T-helper 1 cell treated with Interleukin-12 subunit alpha and Interleukin-12 subunit beta and Interleukin-4 antibody, amounts not matched to agents 30 ng/mL and 1 ng/mL, for 36 hours (primary cell): ENCODE results near the gene LYZL6. TPM values are rescaled to one million over a fixed set of nuclear protein-coding genes. Genes with fewer than 3 reads are reported as not detected.

Experiments
- intact Hi-C: fragments of 100-400 bp; cut with micrococcal nuclease; formaldehyde crosslinking; loops from one replicate; pipeline ENCODE4 v1.15.1; 2024
- total RNA-seq: library from RNA; stranded (reverse); gene quantifications from 2 replicates; pipeline ENCODE4 v1.2.3, GENCODE V29; 2022

Gene LYZL6
- total RNA-seq, 1 donor from 2014 or later, result not detected

DNA sequence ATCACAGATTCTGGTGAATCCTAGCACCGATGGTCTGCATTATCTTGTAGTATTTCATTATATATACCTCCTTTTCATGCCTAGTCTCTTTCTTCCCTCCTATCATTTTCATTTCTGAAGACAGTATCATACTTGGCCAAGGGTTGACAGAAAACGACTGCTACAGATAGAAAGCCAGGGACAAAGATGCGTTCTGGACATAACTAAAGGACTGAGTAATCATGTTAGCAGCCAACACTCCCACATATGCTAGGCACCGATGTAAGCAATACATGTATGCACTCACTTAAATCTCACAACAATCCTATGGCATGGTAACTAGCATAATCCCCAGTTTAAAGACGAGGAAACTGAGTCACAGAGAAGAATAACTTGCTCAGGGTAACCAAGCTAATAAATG, 35.8 kb downstream of the LYZL6 start:
- intact Hi-C loops, result no loop called here

DNA sequence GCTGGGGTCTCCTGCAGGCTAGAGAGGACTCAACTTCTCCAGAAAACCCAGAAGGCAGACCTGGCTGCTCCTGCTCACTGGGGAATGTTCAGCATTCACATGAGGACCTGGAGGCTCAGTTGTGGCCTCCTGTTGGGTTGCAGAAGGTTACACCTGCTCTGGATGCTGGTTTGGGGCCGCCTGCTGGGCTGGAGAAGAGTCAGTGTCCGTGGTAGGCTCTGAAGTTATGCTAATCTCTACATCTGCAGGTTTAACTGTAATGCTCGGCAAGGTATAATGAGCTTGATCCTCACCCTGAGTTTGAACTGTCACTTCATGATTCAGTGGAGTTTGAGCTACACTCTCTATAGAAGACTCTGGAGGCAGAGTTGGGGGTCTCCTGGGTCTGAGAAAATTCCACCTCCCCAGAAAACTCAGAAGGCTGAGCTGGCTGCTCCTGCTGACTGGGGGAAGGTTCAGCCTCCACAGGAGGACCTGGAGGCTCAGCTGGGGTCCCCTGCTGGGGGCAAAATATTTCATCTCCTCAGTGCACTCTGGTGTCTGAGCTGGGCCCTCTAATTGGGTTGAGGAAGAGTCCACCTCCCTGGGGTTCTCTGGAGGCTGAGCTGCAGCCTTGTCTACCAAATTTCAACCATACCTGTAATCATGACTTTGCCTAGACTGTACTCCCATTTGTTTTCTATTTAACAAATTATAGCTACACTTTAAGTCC, 36.4 kb downstream of the LYZL6 start:
- intact Hi-C loops, result no loop called here

DNA sequence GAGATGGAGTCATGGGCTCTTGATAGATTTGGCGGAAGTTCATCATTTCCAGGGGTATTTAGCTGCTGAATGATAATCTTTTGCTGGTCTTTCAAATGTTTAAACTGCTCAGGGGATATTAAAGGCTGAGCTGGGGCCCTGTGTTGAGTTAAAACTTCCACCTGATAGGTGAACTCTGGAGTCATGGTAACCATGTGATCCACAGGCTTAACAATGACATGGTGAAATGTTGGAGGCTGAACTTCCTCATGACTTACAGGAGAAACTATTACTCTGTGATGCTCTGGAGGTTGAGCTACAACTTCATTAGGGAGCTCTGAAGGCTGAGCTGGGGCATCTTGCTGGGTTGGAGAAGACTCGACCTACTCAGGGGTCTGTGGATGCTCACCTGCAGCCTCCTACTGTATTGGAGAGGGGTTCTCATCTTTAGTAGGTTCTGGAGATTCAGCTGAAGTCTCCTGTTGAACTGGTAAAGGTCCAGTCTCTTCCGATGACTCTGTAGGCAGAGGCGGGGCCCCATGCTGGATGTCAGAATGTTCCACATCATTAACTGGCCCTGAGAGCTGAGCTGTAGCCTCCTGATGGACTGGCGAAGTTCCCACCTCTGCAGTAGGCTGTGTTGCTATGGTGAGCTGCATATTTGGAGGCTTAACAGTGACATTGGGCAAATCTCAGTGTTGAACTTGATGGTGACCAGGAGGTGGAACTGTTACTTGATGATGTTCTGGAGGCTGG, 37.2 kb downstream of the LYZL6 start:
- intact Hi-C loops, result no loop called here

DNA sequence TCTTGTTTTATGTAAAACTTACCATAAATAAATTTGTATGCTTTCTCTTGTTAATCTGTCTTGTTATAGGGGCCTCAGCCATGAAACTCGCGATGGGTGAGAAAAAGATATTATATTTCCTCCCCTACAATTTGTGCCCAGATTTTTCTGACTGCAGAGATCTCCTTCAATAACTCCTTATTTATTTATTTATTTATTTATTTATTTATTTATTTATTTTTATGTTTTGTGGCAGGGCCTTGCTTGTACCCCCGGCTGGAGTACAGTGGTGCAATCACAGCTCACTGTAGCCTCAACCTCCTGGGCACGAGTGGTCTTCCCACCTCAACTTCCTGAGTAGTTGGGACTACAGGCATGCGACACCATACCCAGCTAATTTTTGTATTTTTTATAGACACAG, 40.1 kb downstream of the LYZL6 start:
- intact Hi-C loops, result no loop called here

DNA sequence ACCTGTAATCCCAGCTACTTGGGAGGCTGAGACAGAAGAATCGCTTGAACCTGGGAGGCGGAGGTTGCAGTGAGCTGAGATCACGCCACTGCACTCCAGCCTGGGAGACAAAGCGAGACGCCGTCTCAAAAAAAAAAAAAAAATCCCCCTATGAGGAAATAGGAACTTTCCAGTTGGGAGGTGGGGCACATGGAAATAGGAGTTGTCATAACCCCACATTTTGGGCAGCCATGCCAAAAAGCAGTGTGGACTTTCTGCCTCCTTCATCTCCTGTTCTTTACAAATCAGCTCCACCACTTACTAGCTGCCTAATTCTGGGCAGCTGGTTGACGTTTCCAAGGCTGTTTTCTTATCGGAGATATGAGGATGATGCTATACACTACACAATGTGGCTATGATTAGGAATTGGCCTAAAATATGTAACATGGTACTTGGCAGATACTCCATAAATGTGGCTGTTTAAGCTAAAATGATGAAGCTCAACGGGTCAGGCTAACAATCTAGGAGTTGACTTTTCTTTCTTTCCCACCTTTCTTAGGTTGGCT, 41.8 kb downstream of the LYZL6 start:
- intact Hi-C loops, result no loop called here

DNA sequence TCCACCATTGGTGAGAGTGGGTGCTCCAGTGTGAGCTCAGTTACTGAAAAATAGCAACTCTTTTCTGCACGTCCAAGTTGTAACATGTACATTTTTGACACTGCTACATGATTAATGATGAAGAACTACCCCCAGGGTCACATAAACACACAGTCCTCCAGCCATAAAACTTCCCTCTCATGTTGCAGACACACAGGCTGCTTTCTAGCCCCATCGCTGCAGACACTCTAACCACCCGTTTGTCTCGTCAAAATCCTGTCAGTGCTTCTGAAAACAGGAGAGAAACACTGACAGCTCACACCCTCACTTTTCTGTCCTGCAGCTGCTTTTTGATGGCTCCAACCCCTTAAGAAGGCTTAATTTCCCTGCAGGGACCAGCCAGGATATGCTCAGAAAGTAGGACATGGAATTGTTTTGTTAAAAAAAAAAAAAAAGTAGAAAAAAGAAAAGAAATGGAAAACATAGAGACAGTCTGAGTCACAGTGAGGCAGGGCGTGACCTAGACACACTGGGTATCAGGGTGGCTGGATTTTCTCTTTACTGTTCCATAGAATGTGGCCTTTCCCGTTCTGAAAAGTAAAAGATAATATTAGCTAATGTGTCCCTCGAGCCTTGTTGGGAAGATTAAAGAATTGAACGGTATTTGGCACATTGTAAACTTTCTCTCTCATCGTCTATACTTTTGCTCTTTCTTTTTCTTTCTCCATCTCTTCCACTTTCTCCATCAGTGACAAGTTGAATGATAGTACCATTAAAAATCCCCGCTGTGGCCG, 42.6 kb downstream of the LYZL6 start:
- intact Hi-C loops, result no loop called here

DNA sequence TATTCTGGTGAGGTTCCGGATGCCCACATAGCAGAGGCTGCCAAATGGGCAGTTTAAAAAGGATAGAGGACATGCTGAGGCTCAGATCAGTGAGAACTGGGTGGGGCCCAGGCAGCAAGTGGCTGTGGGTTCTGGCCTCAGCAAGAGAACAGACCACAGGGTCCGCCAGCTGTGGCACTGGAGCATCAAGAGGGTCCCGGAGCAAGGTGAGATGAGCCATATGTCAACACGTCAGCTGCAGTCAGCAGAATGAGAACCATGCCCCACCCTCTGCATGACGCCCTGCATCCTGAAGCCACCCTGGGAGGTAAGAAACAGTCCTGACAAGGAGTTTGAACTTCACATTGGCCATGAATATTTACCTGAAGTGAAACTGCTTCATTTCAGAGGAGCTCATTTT, 43.2 kb downstream of the LYZL6 start:
- intact Hi-C loops, result no loop called here

DNA sequence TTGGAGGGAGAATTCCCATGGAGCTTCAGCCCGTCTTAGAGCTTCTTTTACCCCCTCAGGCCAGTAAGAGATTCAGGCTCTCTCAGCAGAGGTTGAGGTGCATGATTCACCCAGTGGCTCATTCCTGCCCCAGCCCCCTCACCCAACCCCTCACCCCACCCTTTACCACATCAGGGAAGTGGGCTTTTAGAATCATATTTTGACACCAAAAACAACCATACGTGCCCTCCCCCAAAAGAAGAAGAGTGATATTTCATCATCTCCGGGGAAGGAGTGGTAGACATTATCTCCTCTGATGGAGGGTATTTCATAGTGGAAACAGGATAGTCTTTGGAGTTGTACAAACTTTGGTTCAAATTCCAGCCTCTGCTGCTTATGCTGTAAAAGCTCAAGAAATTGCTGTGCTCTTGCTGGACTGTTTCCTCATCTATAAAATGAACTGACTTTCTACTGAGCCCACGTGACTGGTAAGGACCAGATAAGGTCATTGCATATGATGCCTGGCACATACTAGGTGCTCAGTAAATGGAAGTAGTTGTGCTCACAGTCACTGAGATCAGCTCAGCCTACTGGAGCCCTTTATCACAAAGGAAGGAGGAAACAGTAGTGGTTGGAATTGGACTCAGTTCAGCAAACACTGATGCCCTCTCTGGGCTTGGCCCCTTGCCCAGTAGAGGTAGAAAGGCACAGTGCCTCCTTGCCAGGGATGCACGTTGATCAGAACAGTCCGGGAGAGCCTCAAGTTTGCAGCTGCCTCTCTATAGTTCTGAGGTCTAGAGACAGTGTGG, 45.0 kb downstream of the LYZL6 start:
- intact Hi-C loops, result loop anchor here (1.0 to 10.0 kb wide), 2 partner anchors 8 to 186 kb away; no protein-coding TSS in a partner anchor

DNA sequence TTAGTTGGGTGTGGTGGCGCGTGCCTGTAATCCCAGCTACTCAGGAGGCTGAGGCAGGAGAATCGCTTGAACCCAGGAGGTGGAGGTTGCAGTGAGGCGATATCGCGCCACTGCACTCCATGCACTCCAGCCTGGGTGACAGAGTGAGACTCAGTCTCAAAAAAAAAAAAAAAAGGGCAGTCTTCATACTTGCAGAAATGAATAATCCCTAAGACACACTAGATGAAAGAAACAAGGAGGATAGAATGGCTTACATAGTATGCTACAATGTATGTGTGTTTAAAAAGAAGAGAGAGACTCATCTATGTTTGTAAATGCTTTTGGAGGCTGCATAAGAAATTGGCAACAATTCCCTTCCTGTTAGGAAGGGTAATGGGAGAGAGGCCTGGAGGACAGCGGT, 45.7 kb downstream of the LYZL6 start:
- intact Hi-C loops, result loop anchor here (1.0 to 10.0 kb wide), 2 partner anchors 7 to 187 kb away; no protein-coding TSS in a partner anchor

DNA sequence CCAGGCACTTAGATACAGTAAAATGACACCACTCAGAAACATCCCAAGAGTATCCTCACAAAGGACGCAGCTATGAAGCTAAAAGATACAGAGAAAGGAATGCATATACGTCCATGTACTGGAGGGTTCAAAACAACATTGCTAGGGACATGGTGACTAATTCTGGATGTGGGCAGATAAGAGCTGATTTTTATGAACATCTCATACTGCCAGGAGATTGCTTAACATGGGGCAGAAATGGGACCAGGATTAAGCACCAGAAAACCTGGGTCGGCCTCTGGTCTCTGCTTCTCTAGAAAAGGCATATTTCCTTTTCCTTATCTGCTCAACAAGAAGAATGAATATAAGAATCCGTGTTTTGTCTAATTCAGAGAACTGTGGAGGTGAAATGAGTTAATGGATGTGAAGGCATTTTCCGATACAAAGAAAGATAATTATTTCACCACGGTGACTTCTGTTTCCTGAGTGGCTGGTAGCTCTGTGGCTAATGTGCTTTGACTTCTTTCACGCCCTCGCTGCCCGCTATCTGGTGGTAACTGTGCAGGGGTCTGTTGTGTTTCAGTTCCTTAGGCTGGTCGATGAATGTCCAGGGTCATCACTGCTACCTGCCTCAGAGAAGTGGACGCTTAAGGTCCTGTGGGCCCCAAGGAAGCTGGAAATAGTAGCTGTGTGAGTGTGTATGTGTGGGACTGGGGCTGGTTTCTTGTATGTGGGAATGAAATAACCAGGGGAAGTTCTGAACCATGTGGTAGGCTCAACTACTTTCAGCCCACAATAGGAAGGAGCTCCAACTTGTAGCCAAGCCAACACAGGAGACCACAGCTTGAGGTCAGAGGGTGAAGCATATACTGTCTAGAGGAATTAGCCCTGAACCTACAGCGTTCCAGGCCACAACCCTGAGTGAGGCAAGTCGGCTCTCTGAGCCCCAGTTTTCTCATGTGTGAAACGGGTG, 47.6 kb downstream of the LYZL6 start:
- intact Hi-C loops, result loop anchor here (10.0 kb wide), 1 partner anchor 189 kb away; no protein-coding TSS in a partner anchor

DNA sequence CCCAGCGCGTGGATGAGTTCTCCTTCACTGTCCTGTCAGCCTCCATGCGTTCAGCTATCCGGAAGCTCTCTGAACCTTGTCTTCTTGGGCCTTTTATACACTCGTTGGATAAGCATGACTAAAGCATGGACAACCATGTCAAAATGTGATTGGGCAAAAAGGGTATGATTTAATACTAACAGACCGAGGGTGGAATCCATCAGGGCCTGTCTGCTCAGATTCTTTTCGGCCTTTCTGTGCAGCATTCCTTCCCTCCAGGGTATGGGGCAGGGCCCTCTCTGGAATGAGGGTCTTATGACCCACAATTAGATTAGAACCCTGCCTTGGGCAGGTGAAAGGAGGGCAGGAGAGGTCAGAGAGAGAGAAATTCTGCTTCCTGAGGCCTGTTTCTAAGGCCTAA, 49.3 kb downstream of the LYZL6 start:
- intact Hi-C loops, result loop anchor here (10.0 kb wide), 1 partner anchor 191 kb away; no protein-coding TSS in a partner anchor

DNA sequence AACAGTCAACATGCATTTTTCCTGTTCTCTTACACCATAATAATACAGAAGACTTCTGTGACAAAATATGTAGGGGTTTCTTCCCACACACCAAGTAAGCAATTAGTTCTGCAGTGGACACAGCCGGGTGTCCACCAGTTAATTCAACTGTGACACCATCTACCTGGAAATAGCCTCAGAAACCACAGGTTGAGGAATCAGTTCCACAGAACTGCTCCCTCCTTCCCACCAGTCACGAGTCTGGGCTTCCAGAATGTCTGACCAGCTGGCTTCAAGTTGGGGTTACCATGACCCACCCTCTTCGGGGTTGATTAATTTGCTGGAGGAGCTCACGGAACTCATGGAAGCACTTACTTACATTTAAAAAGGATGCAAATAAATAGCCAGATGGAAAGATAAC, 49.8 kb downstream of the LYZL6 start:
- intact Hi-C loops, result loop anchor here (10.0 kb wide), 1 partner anchor 191 kb away; no protein-coding TSS in a partner anchor

DNA sequence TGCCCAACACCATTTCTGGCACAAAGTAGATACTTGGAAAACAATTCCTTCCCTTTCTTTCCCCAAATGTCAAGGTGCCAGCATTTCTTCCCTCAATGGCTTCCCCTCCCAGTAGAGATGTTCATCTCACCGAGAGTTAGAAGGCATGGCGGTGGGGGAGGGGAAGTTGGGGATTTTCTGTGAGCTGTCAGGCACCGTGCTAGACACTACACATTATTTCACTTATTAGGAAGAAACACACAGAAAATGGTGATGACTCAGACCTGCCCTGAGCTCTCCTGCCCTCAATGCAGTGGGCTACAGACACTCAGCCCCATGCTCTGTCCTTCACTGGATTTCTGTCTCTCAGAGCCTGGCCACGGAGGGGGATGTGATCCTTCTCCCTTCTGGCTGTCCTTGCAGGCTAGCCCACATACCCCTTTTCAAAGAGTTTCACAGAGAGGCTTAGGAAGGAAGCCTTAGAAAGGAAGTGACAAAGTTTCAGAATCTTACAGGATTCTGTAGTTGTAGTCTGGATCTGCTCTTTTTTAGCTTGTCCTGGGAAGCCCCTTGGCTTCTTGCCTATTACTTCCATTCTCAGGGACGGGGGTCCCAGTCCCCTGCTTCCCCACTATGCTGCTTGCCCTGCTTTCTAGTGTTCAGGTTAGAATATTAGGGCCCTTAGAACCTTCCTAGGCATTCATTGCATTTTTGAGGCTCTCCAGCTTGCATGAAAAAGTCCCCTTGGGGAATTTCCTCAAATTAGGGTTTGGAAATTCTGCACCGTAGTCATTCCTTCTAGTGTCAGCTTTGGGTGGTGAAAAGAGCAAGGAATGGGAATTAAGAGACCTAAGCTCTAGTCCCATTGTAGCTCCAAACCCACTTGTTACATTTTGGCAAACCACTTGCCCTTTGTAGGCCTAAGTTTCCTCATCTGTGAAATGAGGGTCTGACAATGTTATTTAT, 51.1 kb downstream of the LYZL6 start:
- intact Hi-C loops, result loop anchor here (10.0 kb wide), 1 partner anchor 192 kb away; no protein-coding TSS in a partner anchor

DNA sequence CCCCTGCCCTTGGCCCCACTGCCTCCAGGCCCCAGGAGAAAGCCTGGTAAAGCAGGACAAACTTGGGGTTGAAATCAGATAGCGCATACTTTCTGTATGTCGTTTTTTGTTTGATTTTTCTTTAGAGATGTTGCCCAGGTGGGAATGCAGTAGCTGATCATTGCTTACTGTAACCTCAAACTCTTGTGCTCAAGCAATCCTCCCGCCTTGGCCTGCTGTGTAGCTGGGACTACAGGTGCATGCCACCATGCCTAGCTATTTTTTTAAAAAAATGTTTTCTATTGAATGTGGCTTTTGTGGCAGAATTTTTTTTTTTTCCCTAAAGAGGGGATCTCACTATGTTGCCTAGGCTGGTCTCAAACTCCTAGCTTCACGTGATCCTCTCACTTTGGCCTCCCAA, 52.2 kb downstream of the LYZL6 start:
- intact Hi-C loops, result loop anchor here (2.0 to 10.0 kb wide), 3 partner anchors 14 to 302 kb away; no protein-coding TSS in a partner anchor

DNA sequence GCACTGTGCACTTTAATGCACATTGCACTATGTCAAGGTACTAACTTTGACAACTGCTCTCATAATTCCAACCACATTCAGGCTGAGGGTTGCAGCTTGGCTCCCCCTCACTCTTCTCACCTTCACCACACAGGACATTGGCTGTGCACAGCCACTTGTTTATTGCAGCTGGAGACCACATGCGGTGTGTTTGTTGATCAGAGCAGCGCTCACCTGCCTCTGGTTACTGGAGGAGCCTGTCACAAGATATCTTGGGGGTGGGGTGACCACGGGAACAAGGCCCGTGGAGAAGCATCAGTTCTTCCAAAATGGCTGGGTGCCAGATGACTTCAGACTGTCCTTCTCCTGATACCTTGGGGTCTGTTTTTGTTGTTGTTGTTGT, 52.7 kb downstream of the LYZL6 start:
- intact Hi-C loops, result loop anchor here (1.0 to 10.0 kb wide), 7 partner anchors 8 to 302 kb away; partner anchors contain the start of genes RDM1 and TAF15

DNA sequence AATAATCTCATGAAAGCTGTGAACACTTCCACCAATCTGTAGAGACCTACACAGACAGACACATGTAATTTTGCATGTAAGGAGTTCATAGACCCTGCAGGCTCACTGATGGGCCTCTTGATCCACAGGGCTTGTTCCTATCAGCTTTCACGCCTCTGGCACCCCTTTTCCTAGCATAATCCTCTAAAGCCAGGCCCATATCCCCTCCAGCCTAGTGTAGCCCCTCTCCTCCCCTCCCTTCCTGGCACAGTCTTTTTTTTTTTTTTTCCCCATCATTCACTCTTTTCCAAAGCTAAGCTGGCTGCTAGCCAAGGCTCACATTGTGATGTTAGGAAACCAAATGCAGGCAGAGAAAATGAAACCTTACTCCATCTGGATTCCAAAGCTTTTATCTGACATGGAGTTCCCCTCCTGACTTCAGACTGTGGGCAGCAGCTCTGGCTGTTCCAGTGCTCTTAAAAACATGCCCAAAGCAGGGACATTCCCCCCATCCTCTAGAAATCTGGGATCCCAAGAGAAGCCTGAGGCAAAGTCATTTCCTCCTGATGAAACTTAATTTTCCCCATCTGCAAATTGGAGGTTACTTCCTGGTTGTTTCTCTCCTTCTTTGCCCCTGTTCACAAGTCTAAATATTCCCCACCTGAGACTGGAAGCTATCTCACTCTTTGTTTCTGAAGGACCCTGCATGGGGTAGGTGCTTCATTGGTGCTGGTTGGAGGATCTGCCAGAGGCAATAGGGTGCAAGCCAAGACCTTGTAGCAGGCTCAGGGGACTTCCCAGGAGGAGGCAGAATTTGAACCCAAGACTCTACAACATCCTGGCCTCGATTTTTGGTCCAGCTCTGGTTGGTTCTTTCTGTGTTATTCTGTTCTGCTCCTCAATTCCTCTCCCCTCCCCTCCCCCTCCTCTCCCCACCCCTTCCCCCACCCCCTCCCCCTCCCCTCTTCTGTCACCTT, 53.4 kb downstream of the LYZL6 start:
- intact Hi-C loops, result loop anchor here (1.0 to 10.0 kb wide), 8 partner anchors 8 to 301 kb away; partner anchors contain the start of genes CCL5, RDM1 and TAF15

DNA sequence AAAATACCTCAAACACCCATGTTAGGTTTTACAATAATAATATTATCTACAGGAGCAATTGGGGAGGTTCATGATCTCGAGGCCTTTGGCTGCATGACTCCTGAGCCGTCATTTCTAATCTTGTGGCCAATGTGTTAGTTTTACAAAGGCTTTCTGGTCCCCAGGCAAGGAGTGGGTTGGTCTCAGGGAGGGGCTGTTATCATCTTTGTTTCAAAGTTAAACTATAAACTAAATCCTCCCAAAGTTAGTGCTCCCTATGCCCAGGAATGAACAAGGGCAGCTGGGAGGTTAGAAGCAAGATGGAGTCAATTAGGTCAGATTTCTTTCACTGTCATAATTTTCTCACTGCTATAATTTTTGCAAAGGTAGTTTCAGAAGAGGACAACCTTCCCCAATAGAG, 54.3 kb downstream of the LYZL6 start:
- intact Hi-C loops, result loop anchor here (1.0 kb wide), 1 partner anchor 9 kb away; the partner anchor contains the start of gene CCL5
